Suprapubic skin (tissue), 3 donors: ENCODE measurements around the gene PEG3.

Experiments
- POLR2A ChIP-seq, 2 donors: fragments of 450-650 bp; IDR thresholded peaks; one replicate each; pipeline ENCODE4 v1.6.1; 2017; ENCODE audit warnings: antibody characterized with exemption in 2 of 2, mild to moderate bottlenecking in 2 of 2, moderate library complexity in 2 of 2
- TF ChIP-seq, protein P1 (sequence below), 2 donors: fragments of 200-600 bp in 1 of 2; fragments of 450-650 bp in 1 of 2; sonication (generic) in 1 of 2; IDR thresholded peaks; one replicate each; pipeline ENCODE4 v1.5.1; 2016 to 2019; ENCODE audit warnings: antibody characterized with exemption in 2 of 2, mild to moderate bottlenecking in 1 of 2, moderate library complexity in 1 of 2

DNA sequence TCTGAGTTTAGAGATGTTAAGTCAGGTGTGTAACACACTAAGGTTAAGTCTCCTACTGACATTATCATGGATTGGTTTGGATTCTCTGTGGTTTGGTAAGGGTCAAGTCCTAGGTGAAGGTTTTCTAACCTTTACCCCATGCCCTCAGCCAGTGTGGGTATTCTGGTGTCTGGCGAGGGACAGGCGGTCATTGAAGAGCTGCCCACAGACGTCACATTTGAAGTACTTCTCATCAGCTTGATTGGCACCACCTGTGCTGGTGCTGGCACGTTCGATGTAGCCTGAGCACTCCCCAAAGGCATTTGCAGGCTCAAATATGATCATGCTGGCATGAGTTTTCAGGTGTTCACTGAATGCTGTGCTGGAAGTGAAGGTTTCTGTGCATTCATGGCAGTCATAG is 27.0 kb downstream of the PEG3 start:
- TF ChIP-seq, protein P1, sequence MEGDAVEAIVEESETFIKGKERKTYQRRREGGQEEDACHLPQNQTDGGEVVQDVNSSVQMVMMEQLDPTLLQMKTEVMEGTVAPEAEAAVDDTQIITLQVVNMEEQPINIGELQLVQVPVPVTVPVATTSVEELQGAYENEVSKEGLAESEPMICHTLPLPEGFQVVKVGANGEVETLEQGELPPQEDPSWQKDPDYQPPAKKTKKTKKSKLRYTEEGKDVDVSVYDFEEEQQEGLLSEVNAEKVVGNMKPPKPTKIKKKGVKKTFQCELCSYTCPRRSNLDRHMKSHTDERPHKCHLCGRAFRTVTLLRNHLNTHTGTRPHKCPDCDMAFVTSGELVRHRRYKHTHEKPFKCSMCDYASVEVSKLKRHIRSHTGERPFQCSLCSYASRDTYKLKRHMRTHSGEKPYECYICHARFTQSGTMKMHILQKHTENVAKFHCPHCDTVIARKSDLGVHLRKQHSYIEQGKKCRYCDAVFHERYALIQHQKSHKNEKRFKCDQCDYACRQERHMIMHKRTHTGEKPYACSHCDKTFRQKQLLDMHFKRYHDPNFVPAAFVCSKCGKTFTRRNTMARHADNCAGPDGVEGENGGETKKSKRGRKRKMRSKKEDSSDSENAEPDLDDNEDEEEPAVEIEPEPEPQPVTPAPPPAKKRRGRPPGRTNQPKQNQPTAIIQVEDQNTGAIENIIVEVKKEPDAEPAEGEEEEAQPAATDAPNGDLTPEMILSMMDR (IDR thresholded peaks at IDR 0.05): no peak
- TF ChIP-seq POLR2A (IDR thresholded peaks at IDR 0.05): no peak
